Fibroblast of skin of back (primary cell): ENCODE data around the gene CBX4.

Experiments used
- DNase-seq: peaks from one replicate; pipeline ENCODE4 v3.0.0-alpha.2; 2013

CBX4 gene

DNA sequence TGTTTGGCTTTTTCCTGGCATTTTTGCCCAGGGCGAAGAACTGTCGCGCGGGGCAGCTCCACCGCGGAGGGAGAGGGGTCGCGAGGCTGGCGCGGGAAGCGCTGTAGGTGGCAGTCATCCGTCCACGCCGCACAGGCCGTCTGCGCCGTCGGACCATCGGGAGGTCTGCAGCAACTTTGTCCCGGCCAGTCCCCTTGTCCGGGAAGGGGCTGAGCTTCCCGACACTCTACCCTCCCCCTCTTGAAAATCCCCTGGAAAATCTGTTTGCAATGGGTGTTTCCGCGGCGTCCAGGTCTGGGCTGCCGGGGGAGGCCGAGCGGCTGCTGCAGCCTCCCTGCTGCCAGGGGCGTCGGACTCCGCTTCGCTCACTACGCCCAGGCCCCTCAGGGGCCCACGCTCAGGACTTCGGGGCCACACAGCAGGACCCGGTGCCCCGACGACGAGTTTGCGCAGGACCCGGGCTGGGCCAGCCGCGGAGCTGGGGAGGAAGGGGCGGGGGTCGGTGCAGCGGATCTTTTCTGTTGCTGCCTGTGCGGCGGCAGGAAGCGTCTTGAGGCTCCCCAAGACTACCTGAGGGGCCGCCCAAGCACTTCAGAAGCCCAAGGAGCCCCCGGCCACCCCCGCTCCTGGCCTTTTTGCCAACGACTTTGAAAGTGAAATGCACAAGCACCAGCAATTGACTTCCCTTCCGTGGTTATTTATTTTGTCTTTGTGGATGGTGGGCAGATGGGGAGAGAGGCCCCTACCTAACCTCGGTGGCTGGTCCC is 2.3 kb upstream of the CBX4 start:
- no peak for DNase-seq

GRCh38 chr17:79840989-79841286 is 1.7 kb upstream of the CBX4 start:
- no peak for DNase-seq

DNA sequence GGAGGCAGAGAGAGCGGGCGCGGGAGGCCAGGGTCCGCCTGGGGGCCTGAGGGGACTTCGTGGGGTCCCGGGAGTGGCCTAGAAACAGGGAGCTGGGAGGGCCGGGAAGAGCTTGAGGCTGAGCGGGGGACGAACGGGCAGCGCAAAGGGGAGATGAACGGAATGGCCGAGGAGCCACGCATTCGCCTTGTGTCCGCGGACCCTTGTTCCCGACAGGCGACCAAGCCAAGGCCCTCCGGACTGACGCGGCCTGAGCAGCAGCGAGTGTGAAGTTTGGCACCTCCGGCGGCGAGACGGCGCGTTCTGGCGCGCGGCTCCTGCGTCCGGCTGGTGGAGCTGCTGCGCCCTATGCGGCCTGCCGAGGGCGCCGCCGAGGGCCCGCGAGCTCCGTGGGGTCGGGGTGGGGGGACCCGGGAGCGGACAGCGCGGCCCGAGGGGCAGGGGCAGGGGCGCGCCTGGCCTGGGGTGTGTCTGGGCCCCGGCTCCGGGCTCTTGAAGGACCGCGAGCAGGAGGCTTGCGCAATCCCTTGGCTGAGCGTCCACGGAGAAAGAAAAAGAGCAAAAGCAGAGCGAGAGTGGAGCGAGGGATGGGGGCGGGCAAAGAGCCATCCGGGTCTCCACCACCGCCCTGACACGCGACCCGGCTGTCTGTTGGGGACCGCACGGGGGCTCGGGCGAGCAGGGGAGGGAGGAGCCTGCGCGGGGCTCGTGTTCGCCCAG is 1.2 kb upstream of the CBX4 start:
- peak; percentile 47 for DNase-seq

DNA sequence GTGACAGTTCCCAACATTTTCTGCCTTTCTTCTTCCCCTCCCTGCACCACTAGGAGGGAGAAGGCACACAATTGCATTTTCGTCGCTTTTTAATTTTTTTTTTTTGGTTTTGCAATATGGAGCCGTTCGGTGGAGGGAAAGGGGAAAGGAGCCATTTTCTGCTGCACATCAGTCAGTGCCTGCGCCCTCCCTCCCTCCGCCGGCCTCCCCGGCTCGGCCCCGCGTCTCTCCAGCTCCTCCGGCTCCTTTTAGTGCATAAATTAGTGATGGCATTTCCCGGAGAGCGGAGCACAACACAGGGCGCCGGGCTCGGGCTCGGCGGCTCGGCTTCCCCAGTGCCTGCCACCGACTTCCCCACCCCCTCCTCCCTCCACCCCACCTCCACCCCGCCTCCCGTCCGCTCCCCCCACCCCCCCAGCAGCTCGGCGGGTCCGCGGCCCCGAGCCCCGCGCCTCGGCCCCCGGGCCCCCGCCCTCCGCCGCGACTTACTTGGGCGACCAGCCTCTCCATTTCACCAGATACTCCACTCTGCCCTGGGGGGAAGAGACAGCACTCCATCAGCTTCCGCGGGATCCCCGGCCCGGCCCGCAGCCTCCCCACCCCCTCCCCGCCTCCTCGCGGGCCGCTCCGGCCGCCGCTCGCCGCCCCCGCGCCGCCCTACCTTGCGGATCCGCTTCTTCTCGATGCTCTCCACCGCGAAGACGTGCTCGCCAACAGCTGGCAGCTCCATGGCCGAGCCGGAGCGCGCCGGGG is 542 bp downstream of the CBX4 start:
- peak; percentile 59 for DNase-seq

- no peak for DNase-seq
These were observed 1.2 kb downstream of the CBX4 start for GRCh38 chr17:79837888-79838521.

DNA sequence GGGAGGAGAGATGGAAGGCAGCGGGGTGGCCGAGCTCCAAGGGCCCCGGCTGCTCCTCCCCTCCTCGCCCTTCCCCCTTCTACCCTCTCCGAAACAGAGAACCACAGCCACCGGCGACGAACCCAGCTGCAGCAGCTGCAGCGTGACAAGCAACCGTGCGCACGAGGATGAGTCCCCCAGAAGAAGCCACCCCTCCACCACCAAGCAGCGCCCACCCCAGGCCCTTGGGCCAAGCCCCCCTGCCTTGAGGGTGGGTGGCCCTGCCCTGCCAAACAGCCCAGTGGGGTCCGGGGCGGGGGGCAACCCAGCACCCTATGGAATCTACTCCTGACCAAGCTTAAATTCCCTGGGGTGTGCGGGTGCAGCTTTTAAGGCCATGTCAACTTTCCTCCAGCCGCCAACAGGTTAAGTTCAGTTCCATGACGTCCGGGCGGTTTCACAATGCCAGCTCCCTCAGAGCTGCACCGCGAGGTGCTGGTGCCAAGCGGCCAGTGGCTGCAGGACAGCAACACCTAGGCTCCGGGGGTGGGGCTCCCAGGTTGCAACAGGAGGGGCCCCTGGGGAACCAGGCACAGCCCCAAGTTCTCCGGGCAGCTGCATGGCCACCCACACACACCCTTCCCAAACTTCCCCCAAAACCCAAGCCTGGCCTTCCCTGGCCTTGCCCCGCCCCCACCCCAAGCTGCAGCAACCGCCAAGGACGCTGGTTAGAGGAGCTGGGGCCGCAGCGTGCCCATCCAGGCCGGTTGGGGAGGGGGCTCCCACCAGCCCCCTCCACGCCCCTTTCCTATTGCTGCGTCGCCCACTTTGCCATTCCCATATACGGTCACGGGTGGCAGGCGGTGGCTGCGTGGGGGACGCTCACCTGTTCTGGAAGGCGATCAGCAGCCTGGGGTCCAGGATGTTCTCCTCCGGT is 2.0 kb downstream of the CBX4 start:
- DNase-seq: peak; percentile 46

GRCh38 chr17:79836510-79836971 is 2.7 kb downstream of the CBX4 start:
- DNase-seq: peak; percentile 27

DNA sequence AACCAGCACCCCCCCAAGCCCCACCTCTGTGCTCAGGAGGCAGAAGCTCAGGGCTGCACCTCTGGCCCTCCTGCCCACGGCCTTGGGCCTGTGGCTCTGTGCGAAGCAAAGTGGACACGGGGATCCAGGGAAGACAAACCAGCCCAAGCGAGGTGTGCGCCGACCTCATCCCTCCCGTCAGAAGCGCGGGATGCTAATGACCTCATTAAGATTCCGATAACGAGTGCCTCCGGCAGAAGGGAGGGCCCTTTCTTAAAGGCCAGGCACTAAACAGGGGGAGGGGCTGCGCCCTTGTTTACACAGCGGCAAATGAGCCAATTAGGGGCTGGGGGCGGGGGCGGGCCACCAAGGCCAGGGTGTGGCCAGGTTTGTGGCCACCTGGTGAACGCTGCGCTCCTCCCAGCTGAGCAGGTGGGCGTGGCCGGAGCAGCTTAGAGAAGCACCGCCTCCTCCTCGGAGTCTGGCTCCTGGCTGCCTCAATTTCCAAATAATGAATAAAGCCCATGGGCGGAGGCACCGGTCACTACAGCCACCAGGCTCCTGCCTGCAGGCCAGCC is 3.2 kb downstream of the CBX4 start:
- no peak for DNase-seq

DNA sequence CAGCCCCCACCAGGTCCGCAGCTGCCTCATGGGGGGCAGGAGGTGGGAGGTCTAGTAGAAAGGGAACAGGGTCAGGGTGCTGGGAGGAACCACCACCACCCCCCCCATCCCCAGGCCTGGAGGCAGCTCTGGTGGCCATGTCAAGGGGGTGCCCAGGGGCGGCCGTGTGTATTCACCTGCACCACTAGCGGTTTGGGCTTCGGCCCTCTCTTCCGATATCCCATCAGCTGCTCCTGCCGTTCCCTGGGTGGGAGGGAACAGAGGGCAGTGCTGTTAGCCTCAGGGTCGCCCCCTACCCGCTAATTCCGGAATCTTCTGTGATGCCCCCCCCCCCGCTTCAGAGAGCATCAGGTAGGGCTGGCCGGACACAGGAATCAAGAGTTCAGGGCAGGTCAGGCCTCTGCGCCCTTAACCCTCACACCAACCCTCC is 3.8 kb downstream of the CBX4 start:
- no peak for DNase-seq

- no peak for DNase-seq
These were observed 4.4 kb downstream of the CBX4 start for GRCh38 chr17:79834565-79835469.

DNA sequence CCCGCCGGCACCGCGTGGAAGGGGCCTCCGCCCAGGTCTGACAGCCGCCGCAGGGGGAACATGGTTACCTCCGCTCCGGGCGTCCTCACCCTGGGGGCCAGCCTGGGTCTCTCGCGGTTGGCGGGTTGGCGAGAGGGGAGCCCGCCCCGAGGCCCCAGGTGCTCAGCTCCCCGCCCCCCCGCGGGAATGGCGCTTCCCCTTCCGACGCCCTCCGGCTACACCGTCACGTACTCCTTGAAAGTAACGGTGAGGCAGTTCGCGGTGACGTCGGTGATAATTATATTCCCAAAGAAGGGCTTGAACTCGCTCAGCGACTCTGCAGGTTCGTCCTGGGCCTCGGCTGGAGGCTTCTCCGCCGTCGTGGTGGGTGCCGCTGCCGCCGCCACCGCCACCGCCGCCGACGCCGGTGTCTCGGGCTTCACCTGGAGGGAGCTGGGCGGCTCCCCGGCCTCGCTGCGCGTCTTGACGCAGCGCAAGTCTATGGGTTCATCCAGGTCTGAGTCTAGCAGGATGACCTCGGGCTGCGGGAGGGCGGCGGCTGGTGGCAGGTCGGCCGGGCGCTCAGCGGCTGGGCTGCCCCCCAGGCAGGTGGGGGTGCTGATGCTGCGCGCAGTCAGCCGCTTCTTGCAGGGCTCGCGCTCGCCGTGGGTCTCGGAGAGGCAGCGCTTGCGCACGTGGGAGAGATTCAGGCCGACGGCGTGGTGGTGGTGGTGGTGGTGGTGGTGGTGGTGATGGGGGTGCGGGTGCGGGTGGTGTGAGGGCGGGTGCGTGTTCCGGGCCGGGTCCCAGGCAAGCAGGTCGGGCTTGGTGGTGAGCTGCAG is 5.3 kb downstream of the CBX4 start:
- no peak for DNase-seq

DNA sequence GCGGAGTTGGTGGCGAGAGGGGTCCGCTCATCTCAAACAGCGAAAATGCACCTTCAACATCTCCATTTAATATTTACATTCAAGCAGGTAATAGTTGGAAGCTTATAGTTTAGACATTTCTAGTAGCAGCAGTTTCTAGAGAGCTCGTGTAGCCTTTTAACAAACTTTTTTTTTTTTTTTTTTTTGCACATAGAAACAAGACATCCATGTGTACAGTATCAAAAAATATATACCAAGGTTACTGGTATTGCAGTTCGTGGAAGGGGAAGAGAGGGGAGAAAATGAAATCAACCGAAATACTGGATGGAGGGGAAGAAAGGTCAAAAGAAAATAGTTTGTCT is 6.2 kb downstream of the CBX4 start:
- no peak for DNase-seq

- DNase-seq: no peak
These were observed 6.8 kb downstream of the CBX4 start for GRCh38 chr17:79832218-79833109.

DNA sequence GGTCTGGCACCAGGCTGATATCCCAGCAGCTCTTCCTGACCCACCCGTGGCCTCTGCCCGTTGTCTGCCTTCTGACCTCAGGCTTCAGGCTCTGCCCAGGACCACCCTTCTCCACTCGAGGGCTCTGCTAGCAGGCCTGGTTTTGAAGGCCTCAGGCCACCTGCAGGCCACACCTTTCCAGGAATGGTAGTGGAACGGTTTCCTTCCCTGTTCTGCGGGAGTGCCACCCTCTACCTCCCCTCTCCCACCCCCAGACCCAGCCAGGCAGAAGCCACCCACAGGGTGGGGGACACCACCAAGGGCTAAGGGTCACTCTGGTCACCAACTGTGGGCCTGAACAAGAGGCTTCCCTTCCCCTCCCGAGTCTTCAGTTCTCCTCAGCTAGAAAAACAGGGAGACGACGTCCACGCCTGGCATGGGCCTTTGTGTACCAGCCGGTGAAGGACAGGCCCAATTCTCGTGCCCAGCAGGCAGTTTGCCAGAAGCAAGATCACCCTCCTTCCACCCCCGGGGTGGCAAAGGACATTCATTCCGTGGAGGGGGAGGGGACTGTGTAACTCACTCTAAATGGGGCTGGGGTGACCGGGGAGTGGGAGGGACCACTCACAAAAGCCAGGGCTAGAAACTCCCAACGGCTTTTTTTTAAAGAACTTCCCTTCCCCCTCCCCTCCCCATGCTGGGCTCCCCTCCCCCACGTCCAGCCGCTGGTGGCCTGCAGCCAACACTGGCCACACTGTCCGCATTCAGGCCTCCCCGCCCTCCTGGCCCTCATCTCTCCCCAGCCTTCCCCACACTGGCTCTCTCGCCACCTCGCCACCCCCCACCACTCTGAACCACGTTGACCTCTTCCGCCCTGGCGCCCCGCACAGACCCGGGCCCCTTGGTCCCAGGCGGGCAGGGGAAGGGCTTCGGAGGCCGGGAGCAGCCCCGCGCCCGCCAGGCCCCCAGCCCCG is 7.7 kb downstream of the CBX4 start:
- no peak for DNase-seq

- DNase-seq: no peak
These were observed 8.4 kb downstream of the CBX4 start for GRCh38 chr17:79830763-79831264.

DNA sequence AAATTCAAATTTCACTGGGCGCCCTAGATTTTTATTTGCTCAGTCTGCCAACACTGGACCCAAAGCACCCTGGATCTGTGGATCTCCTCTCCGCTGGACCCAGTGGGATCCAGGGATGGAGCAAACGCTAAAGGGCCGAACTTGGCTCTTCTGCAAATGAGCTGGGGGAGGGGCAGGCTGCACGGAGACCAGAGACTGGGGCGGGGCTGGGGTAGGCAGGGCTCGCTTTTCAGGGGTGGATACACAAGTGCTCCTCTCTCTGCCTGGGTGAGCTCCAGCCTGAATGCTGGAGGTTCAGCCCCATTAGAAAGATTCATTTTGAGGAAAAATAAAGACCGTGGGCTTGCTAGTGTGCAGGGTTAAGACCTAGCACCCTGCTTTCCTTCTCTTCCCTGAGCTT is 8.9 kb downstream of the CBX4 start:
- DNase-seq: no peak

DNA sequence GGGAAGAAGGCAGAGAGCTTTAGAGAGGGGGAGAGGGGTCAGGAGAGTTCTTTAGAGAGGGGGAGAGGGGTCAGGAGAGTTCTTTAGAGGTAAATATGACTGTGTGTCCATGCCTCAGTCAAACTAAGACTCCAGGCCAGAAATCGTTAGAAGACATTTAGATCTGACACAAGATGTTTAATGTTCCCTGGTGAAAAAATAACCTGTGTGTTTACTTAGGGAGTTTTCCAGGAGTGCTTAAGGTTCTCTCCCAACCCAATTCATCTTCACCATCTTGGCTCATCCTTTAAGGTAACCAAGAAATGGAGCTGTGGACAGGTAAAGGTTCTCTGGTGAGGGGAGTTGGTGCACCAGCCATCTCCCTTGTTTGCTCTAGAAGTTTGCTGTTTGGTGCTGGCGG is 9.8 kb downstream of the CBX4 start:
- no peak for DNase-seq
